GM21515 (cell line): ENCODE results near the gene SELENON.

Experiments used
- ATAC-seq: cut with Tn5 transposase; IDR thresholded peaks from one replicate; pipeline ENCODE4 v1.9.1; 2021; ENCODE audit not compliant: unreplicated experiment

The SELENON gene

DNA sequence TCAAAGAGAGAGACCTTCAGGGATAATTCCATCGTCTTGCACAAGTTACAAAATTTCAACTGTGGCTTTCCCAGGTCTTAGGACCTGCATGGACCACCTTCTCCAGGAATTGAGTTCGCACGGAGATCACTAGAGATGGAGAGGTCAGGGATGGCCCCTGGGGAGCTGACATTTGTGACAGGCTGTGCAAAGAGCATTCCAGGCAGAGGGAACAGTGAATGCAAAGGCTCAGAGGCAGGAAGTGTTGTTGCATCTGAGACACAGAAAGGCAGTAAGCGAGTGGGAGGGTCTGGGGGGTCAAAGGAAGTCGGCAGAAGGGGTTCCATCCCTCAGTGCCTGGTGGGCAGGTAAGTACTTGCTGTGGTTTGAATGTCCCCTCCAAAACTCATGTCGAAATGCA lies 9.5 kb upstream of the SELENON start:
- no peak for ATAC-seq

DNA sequence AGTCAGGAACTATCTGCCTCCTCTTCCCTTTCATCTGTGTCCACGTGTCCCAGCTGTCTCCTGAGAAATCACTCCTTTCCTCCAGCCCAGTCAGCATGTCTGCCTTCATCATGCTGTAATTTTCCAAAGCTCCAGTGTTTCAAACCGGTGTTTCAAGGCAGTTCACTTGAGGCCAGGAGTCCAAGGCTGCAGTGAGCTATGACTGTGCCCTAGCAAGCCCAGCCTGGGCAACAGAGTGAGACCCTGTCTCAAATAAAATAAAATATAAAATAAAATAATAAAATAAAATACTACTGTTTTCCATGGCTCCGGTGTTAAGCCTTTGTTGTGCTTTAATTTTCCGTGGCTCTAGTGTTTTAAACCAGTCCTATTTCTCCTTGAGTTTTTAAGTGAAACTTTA lies 7.9 kb upstream of the SELENON start:
- ATAC-seq, result no peak

DNA sequence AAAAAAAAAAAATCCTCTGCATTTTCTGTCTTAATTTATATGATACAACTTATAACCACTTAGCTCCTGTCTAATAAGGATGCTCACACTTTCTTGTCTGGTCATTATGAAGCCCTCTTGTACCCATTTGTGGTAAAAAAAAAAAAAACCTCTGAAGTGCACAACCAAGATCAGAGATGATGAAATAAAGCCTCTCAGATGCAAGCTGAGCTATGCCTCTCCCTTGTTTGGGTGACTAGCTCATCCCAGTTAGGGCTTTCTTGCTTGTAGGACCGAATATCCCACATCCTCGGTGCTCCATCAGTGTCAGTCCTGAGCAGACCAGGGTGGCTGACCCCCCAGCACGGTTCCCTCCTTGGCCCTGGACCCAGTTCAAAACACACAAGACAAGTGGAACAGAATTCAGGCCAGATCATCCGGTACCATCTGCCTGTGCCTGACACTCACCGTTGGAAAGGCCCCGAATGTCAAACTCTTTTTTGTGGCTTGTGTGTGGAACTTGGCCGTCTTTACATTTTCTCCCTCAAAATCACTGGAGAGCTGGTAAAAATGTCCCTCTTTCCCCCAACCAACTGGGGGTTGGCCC lies 6.3 kb upstream of the SELENON start:
- no peak for ATAC-seq

DNA sequence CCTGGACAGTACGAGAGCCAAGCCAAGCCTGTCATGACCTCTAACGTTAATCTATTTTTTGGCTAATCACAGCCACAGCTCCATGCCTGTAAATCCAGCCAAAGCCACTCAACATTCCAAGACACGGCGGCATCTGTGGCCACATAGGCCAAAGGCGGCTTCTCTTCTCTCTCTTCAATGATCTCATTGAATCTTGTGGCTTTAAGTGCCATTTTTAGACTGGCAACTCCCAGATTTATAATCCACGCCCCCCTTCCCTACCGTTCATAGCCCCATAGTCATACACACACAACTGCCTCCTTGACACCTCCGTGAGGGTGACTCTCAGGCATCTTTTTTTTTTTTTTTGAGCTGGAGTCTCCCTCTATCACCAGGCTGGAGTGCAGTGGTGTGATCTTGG lies 5.7 kb upstream of the SELENON start:
- ATAC-seq, result no peak

DNA sequence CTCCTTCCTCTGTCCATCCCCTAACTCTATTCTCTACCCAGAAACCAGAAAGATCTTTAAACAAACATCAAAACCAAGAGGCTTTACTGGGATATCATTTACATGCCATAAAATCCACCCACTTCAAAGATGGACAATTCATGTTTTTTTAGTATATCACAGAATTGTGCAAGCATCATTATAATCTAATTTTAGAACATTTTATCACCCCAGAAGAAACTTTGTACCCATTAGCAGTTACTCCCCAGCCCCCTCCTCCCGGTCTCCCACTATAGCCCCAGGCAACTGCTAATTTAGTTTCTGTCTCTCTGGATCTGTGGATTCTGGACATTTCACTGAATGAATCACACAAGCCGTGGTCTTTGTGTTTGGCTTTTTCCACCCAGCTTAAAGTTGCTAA lies 4.8 kb upstream of the SELENON start:
- no peak for ATAC-seq

DNA sequence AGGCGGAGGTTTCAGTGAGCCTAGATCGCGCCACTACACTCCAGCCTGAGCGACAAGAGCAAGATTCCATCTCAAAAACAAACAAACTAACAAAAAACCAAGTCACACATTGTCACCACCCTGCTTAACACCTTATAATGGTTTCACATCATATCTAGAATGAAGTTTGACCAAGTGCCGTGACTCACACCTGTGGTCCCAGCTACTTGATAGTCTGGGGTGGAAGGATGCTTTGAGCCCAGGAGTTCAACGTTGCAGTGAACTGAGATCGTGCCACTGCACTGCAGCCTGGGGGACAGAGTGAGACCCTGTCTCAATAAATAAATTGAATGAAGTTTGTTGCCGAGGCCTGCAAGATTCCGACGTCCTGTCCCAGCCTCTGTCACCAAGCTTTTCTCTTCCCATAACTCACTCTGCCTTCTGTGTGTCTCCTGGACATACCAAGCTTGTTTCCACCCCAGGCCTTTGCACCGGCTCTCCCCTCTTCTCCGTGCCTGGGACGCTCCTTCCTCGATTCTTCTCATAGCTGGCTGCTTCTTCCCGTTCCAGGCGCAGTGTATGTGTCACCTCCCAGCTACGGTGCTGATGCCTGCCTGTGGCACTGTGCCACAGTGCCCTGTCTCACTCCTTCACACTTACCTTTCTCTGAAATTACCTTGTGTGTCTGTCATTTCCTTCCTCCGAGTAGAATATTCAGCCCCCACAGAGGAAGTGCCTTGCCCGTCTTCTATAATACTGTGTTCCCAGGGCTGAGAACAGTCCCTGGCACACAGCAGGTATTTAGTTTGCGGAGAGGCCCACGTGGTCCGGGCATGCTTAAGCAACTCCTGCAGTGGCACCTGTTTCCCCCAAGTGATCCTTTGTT lies 3.8 kb upstream of the SELENON start:
- ATAC-seq, result no peak

DNA sequence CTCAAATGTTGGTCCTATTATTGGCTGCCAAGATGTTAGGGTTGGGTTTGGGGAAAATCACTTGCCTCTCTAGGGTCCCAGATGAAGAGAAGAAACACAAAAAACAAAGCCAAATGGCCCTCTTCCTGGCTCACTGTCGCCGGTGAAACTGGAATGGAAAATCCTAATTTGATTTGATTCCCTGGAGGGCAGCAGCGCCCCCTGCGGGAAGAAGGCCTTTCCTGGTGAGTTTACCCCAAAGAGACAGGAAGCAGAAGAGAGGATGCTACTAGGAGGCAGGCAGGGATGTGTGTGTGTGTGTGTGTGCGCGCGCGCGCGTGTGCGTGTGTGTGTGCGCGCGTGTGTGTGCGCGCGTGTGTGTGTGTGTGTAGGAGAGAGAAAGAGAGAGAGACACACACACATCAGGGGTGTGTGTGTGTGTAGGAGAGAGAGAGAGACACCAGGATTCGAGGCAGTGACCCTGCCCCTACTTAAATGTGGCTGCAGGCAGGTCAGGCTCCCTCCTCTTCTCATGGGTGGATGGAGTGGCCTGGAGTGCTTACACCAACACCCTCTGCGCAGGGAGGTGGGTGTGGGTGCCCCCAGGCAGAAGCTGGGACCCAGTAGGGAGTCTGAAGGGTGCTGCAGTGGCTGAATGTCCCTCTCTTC lies 3.1 kb upstream of the SELENON start:
- no peak for ATAC-seq

DNA sequence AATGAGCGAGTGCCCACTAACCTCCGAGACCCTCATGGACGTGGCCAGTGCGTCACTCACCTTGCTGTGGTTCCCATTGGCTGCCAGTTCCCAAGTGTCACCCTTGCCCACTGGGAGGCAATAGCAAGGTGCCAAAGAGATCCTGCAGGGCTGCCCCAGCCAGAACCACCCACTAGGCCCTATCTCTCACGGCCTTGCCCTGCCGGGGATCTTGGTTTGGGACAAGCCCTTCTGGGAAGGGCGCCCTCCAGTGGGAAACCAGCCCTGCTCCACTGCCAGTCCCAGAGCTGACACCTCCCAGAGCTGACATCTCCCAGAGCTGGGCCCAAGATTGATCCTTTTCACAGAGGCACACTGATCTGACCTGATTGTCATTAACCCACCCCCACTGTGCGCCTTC lies 2.1 kb upstream of the SELENON start:
- ATAC-seq, result no peak

DNA sequence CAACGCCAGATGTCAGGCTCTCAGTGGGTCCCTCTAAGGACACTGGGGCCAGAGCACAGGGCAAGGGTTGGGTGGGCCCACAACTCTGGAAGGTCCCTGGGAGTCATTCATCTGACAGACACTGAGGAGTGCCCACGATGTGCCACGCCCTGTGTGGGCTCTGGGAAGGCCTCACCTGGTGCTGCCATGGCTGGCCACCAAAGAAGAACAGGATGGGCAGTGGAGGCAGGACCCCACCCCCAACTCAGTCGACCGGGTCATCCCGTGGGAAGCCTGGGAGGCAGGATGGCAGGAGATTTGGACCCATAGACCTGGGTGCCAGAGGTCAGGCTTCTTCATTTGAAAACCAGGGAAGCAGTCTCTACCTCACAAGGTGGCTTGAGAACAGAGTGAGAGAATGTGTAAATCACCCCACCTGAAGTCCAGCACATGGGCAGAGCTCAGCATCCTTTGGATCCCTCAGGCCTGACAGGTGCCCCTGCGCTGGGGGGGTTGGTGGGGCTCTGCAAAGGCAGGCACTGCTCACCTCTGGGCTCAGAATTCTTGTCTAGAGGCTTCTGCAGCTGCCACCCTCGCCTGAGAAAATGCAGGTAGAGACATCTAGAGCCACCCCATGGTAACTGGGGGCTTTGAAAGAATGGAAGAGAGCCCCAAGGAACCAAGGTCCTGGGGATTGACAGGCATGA lies 1.2 kb upstream of the SELENON start:
- no peak for ATAC-seq

DNA sequence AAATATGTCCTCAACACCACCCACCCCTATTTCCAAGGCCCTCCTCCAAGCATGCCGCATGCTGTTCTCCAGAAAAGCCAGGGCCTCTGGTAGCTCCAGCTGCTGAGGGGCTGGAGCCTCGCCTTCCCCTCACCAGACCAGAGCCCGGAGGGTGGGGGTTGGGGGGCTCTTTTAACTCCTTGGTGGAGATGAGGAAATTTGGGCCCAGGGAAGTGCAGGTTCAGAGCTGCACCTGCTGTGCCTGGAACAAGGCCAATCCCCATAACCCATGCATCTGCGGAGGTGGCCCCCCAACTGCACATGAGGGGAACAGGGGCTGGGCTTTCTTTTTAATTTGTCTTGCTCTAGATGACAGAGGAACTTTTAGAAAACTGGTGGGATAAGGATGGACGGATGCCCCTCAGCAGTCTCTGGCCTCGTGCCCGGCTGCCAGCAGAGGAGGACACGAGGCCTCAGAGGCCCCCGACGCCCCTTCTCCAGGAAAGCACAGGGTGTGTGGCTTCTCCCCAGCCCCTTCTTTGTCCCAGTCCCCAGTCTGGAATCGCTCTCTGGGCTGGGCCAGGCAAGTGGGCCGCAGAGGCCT lies 550 bp upstream of the SELENON start:
- ATAC-seq, result no peak

DNA sequence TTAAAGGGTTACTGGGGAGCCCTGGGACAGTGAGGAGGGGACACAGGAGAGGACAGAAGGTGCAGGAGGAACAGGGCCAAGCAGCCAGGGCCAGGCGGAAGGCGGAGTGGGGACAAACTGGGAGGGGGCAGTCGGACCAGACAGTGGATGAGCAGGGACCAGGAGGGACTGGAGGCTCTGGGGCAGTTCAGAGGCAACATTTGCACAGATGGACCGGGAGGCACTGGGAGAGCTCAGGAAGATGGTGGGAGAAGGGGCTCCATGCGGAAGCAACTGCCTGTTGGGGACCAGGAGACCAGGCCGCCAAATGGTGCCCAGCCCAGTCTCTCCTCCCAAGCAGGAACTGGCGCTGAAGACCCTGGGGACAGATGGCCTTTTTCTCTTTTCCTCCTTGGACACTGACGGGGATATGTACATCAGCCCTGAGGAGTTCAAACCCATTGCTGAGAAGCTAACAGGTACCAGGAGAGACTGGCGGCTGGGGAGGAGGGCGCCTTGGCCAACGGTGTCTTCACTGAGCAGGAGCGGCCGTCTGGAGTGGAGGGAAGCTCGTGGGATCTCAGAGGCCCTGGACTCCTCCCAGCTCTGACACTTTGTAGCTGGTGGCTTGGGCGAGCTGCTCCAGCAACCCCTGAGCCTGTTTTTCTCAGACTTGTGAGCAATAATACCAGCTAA lies 847 bp downstream of the SELENON start:
- ATAC-seq, result no peak

DNA sequence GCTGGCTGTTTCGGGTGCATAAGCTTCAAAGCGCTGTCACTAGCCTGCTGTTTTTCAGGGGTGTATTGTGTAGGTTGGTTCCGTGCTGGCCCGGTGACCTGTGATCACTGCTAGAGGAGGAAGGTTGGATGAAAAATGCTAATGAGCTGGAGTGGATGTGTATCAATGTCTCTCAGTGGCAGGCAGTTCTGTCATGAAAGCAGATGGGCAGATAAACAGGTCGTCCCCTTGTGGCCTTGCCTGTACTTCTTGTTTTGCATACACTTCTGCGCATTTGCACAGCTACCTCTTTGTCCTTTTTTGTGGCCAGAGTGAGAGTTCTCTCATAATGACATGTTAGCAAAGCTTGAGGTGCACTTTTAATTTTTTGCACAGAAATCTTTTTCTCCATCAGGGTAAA lies 2.9 kb downstream of the SELENON start:
- no peak for ATAC-seq

DNA sequence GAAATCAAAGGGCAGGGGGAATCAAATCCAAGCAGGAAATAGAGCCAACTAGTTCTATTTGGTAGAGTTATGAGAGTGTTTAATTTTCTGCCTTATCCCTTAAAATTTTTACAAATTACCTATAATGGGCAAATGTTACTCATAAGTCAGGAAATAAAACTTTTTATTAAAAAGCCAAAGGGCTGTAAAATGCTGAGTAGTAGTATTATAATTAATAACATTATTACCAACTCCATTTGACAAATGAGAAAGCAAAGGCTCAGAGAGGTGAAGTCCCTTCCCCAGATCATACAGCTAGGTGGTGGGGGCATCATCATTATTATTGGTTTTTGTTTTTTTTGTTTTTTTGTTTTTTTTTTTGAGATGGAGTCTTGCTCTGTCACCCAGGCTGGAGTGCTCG lies 3.4 kb downstream of the SELENON start:
- ATAC-seq, result no peak

DNA sequence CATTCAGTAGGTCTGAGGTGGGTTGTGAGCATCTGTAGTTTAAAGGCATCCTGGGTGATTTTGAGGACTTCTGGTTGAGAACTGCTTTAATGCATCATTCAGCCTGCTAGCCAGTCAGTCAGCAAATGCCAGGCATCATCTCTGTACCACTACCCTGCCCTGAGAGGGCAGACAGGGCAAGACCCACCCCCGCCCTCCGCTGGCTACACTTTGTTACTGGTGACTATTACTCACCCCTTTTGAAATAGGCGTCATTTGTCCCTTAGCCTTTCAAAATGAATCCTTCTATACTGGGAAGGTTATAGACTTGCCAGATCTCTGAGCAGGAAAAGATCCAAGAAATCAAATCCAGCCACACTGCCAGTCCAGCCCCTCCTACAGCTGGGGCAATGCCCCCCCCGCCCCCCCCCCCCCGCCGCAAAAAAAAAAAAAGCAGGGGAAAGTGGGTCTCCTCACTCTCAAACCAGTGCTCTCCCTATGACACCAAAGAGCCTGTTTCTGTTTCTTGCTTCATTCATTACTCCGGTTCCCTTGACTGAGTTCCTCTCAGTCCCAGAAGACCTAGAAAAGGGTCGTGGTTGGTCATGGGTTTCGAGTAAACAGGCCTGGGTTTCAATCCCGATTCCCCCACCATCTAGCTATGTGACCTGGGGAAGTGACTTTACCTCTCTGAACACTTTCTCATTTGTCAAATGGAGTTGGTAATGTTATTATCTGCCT lies 4.4 kb downstream of the SELENON start:
- no peak for ATAC-seq

DNA sequence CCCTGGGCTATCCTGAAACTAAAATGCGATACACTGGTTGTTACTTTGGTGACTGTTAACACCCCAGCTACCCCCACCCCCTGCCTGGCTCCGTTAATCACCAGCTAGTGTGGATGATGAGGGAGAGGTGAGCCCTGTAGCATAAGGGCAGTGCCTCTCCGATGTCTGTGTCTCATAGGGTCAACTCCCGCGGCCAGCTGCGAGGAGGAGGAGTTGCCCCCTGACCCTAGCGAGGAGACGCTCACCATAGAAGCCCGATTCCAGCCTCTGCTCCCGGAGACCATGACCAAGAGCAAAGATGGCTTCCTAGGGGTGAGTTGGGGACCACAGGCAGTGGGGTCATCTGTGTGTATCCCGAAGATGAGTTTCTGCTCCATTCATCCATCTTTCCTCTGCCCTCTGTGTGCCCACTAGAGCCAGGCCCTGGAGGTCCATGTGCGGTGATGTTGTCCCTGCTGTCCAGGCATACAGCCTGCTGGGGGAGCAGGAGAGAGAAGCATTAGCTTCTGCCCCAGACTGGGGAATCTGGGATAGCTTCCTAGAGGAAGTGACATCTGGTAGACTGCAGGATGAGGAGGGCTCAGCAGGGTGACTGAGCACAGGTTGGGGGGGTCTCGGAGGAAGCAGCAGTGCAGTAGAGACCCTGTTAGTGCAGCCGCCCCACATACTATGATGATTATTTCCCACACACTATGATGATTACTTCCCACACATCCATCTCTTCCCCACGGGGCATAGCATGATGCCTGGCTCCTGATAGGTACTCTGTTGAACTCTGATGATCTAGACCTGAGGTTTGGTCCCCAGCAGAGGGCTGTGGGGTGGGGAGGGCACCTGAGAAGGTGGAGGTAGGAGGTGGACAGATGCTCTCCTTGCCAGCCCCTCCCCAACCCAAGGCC lies 5.2 kb downstream of the SELENON start:
- ATAC-seq, result no peak

DNA sequence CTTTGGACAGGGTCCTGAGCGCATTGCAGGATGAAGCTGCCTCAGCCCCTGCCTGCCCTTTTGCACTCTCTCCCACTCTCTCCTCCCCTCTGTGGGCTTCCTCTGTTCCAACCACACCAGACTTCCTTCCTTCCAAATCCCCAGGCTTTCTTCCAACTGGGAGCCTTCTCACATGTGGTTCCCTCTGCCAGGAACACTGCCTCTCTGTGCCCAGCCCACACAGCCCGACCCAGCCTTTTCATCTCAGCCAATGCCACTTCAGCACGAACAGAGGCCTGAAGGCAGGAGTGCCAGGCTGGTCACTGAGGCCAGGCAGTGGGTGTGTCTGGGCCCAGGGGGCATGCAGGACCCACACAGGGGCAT lies 5.9 kb downstream of the SELENON start:
- ATAC-seq, result no peak

DNA sequence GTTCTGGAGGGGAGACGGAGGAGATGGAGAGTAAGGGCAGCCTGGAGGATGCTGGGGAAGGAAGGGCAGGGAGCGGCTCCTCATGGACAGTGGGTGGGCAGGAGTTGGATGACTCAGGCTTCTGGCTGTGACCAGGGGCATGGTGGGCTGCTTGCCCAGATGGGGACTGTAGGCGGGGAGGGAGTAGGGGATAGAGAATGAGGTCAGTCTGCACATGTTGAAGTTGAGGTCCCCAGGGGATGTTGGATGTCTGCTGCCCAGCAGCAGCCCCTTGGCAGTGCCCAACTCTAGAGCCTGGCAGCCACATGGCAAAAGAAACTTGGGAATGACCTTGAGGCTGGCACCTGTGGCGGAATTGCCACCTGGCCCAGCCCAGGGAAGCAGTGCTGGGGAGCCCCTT lies 6.4 kb downstream of the SELENON start:
- no peak for ATAC-seq

DNA sequence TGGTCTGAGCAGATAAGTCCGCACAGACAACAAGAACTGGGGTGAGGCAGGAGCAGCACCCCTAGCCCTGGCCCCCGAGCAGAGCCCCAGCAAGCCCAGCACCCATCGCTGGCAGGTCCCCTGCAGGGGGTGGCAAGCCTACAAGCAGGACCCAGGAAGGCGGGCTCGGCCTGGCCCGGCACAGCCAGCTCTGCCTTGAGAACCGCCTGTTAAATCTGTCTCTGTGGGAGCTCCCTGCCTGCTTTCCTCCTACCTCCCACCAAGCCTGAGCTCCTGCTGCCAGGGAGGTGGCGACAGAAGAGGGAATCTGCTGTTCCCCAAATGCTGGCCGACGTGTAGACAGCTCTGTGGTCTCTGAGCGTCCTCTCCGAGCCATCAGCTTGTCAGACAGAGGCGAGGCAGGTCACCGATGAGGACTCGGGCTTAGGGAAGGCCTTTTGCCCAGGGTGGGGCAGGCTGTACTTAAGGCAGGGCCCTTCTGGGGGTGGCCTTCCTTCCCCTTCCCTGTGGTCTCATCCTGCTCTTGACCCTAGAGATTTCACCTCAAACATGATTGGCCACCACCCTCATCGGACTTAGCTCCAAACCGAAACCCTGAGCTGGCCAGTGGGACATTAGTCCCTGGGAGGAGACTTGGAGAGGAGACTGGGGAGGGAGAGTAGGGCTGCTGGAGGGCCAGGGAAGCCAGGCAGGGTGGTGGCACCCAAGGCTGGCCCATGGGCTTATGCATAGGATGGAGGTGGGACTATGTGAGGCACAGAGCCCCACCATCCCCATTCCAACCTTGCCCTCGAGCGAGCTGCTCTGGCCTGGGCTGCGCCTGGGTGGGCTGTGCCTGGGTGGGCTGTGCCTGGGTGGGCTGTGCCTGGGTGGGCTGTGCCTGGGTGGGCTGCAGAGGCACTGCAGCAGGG lies 7.7 kb downstream of the SELENON start:
- no peak for ATAC-seq
